IMR-90 (cell line): ENCODE results near the gene DNM3. TPM values are rescaled to one million over a fixed set of nuclear protein-coding genes. Genes with fewer than 3 reads are reported as not detected.

Experiments
- ATAC-seq: fragments of 200-7000 bp; cut with Tn5 transposase; 2 replicates; pipeline ENCODE4 v1.9.1; 2020; ENCODE audit warnings: low read depth, mild to moderate bottlenecking, moderate library complexity
- BruUV-seq: library from RNA; stranded (reverse); fragments of 400-500 nt; replicated peaks from 2 replicates; lab custom pipeline; 2021; lab: Mats Ljungman, UMichigan
- CTCF ChIA-PET: fragments of 300-600 bp; formaldehyde crosslinking; extraction: SDS; loops from one replicate; lab custom pipeline; 2021; ENCODE audit warnings: antibody characterized with exemption; lab: Yijun Ruan, JAX
- POLR2A ChIA-PET: fragments of 300-600 bp; sonication (Branson Sonifier 250); formaldehyde crosslinking; loops from one replicate; lab custom pipeline; 2022; ENCODE audit warnings: antibody characterized with exemption; ENCODE audit not compliant: unreplicated experiment; lab: Charles Lee
- DNase-seq: peaks from one replicate; pipeline ENCODE4 v3.0.0; 2013
- H2AFZ ChIP-seq: replicated peaks from 2 replicates; pipeline ENCODE3; 2013; ENCODE audit warnings: low read length, mild to moderate bottlenecking; ENCODE audit not compliant: poor library complexity
- H2AK5ac ChIP-seq: 2 replicates; pipeline ENCODE4 v1.6.1; 2013; ENCODE audit warnings: low read depth, low read length, inconsistent platforms
- H2AK9ac ChIP-seq: replicated peaks from 2 replicates; pipeline ENCODE3; 2013; ENCODE audit warnings: mild to moderate bottlenecking, low read depth, low read length, moderate library complexity; ENCODE audit not compliant: poor library complexity
- H2BK120ac ChIP-seq: 2 replicates; pipeline ENCODE4 v1.6.1; 2013; ENCODE audit warnings: low read depth, low read length, inconsistent platforms
- H2BK15ac ChIP-seq: 3 replicates; pipeline ENCODE4 v1.6.1; 2013; ENCODE audit warnings: low read depth, low read length, inconsistent platforms
- H2BK20ac ChIP-seq: 2 replicates; pipeline ENCODE4 v1.6.1; 2013; ENCODE audit warnings: low read depth, mild to moderate bottlenecking, inconsistent platforms, low read length, moderate library complexity
- H2BK5ac ChIP-seq: 2 replicates; pipeline ENCODE4 v1.6.1; 2013; ENCODE audit warnings: mild to moderate bottlenecking, low read depth, low read length, inconsistent platforms; ENCODE audit not compliant: poor library complexity, severe bottlenecking
- H3K14ac ChIP-seq: replicated peaks from 2 replicates; pipeline ENCODE4 v1.6.1; 2013; ENCODE audit warnings: low read depth, low read length, inconsistent platforms
- H3K18ac ChIP-seq: 2 replicates; pipeline ENCODE4 v1.6.1; 2013; ENCODE audit warnings: low read depth, low read length, control low read depth
- H3K23ac ChIP-seq: 2 replicates; pipeline ENCODE4 v1.6.1; 2013; ENCODE audit warnings: low read depth, low read length, inconsistent platforms
- H3K27ac ChIP-seq: 2 replicates; pipeline ENCODE4 v1.5.1; 2013; ENCODE audit warnings: mild to moderate bottlenecking, control low read depth, low read length; ENCODE audit not compliant: insufficient read depth
- H3K27me3 ChIP-seq: 2 replicates; pipeline ENCODE4 v1.6.1; 2013; ENCODE audit warnings: low read length; ENCODE audit not compliant: control insufficient read depth, insufficient read depth
- H3K36me3 ChIP-seq: 2 replicates; pipeline ENCODE4 v1.6.1; 2013; ENCODE audit warnings: low read length, mixed read lengths; ENCODE audit not compliant: control insufficient read depth, insufficient read depth
- H3K4ac ChIP-seq: 2 replicates; pipeline ENCODE4 v1.6.1; 2013; ENCODE audit warnings: low read depth, low read length, inconsistent platforms
- H3K4me1 ChIP-seq: 2 replicates; pipeline ENCODE4 v1.6.1; 2013; ENCODE audit warnings: low read length, mixed read lengths; ENCODE audit not compliant: control insufficient read depth, insufficient read depth
- H3K4me2 ChIP-seq: 2 replicates; pipeline ENCODE4 v1.6.1; 2013; ENCODE audit warnings: low read depth, mild to moderate bottlenecking, control low read depth, low read length, moderate library complexity
- H3K4me3 ChIP-seq: 2 replicates; pipeline ENCODE4 v1.5.1; 2013; ENCODE audit warnings: low read depth, mild to moderate bottlenecking, control low read depth, low read length, moderate library complexity; ENCODE audit not compliant: insufficient read depth
- H3K56ac ChIP-seq: 2 replicates; pipeline ENCODE4 v1.6.1; 2013; ENCODE audit warnings: low read length, inconsistent platforms; ENCODE audit not compliant: insufficient read depth; ENCODE audit errors: extremely low read depth
- H3K79me1 ChIP-seq, 2 experiments: 2 replicates each; pipeline ENCODE4 v1.6.1; 2013; ENCODE audit warnings: low read length in 2 of 2, inconsistent platforms in 1 of 2, low read depth in 1 of 2
- H3K9ac ChIP-seq: 2 replicates; pipeline ENCODE4 v1.6.1; 2013; ENCODE audit warnings: low read depth, low read length, control low read depth
- H3K9me1 ChIP-seq: 2 replicates; pipeline ENCODE4 v1.6.1; 2013; ENCODE audit warnings: low read length, inconsistent platforms; ENCODE audit not compliant: insufficient read depth
- H3K9me3 ChIP-seq: 2 replicates; pipeline ENCODE4 v1.6.1; 2013; ENCODE audit warnings: low read length; ENCODE audit not compliant: control insufficient read depth, insufficient read depth
- H4K20me1 ChIP-seq: 2 replicates; pipeline ENCODE4 v1.6.1; 2013; ENCODE audit warnings: low read length, inconsistent platforms; ENCODE audit not compliant: insufficient read depth
- H4K5ac ChIP-seq: 2 replicates; pipeline ENCODE4 v1.6.1; 2013; ENCODE audit warnings: mild to moderate bottlenecking, low read depth, low read length, control low read depth
- H4K8ac ChIP-seq, 2 experiments: 2 replicates each; pipeline ENCODE4 v1.6.1; 2013; ENCODE audit warnings: low read depth in 2 of 2, low read length in 2 of 2, control low read depth in 1 of 2, inconsistent platforms in 1 of 2
- H4K91ac ChIP-seq: 2 replicates; pipeline ENCODE4 v1.6.1; 2013; ENCODE audit warnings: low read depth, low read length, inconsistent platforms; ENCODE audit not compliant: insufficient read depth
- BHLHE40 ChIP-seq: fragments of 150-350 bp; IDR thresholded peaks from 2 replicates; pipeline ENCODE4 v1.6.1; 2016; ENCODE audit warnings: mild to moderate bottlenecking, low read depth, low read length
- CEBPB ChIP-seq: IDR thresholded peaks from 2 replicates; pipeline ENCODE4 v1.6.1; 2012; ENCODE audit warnings: low read depth, low read length, improper control_type of control experiment
- CHD1 ChIP-seq: IDR thresholded peaks from 2 replicates; pipeline ENCODE4 v1.6.1; 2012; ENCODE audit warnings: low read depth, low read length, improper control_type of control experiment
- FOS ChIP-seq: fragments of 150-350 bp; IDR thresholded peaks from 2 replicates; pipeline ENCODE4 v1.6.1; 2016; ENCODE audit warnings: low read depth, low read length
- MAZ ChIP-seq: IDR thresholded peaks from 2 replicates; pipeline ENCODE4 v1.6.1; 2012; ENCODE audit warnings: low read depth, mild to moderate bottlenecking, low read length, improper control_type of control experiment, moderate library complexity, borderline replicate concordance
- MXI1 ChIP-seq: IDR thresholded peaks from 2 replicates; pipeline ENCODE4 v1.6.1; 2012; ENCODE audit warnings: low read depth, mild to moderate bottlenecking, low read length, moderate library complexity, borderline replicate concordance
- NFE2L2 ChIP-seq: fragments of 150-350 bp; IDR thresholded peaks from 2 replicates; pipeline ENCODE4 v1.6.1; 2016; ENCODE audit warnings: low read depth, mild to moderate bottlenecking, low read length
- RAD21 ChIP-seq: IDR thresholded peaks from 2 replicates; pipeline ENCODE4 v1.6.1; 2012; ENCODE audit warnings: low read length, improper control_type of control experiment
- SMC3 ChIP-seq: fragments of 150-350 bp; IDR thresholded peaks from 2 replicates; pipeline ENCODE4 v1.6.1; 2016; ENCODE audit warnings: low read depth, mild to moderate bottlenecking, antibody characterized with exemption, low read length, moderate library complexity
- WGBS, 2 experiments: methylation state at CpG; one replicate each; pipeline versions ENCODE4 v1.1.5 to v1.1.7; 2013; ENCODE audit warnings: missing lambda C conversion rate in 2 of 2; ENCODE audit not compliant: insufficient read length in 1 of 2; ENCODE audit errors: extremely low coverage in 2 of 2; 5-methylcytosine and 5-hydroxymethylcytosine counted together
- dilution Hi-C: fragments of 300-500 bp; cut with HindIII; formaldehyde crosslinking; loops from one replicate; pipeline ENCODE4 v1.14.3; 2018; ENCODE audit warnings: low sequenced_read_pairs; ENCODE audit not compliant: unreplicated experiment
- in situ Hi-C: fragments of 300-500 bp; cut with MboI; formaldehyde crosslinking; loops from 3 replicates; pipeline ENCODE4 v1.14.3; 2019; ENCODE audit warnings: low sequenced_read_pairs, inconsistent platforms, mixed read lengths
- intact Hi-C: fragments of 100-400 bp; cut with micrococcal nuclease; formaldehyde crosslinking; loops from 2 replicates; pipeline ENCODE4 v1.10.0; 2022
- polyA plus RNA-seq, 3 experiments: library from polyadenylated mRNA; depleted of rRNA; stranded (reverse); fragments of >200 nt; gene quantifications; 2 replicates each; pipeline ENCODE4 v1.2.3, GENCODE V29; 2012; ENCODE audit warnings: low replicate concordance in 1 of 3
- total RNA-seq: library from RNA; depleted of rRNA; stranded (reverse); fragments of >200 nt; gene quantifications from 2 replicates; pipeline ENCODE4 v1.2.3, GENCODE V29; 2012
- TF ChIP-seq, protein P1 (sequence below): conservative IDR thresholded peaks from 2 replicates; pipeline ENCODE4 v1.5.1; 2012; ENCODE audit warnings: mild to moderate bottlenecking, low read depth, low read length, improper control_type of control experiment
- TF ChIP-seq, protein P2 (sequence below): fragments of 150-350 bp; IDR thresholded peaks from 2 replicates; pipeline ENCODE4 v1.6.1; 2017; ENCODE audit warnings: mild to moderate bottlenecking, antibody characterized with exemption, low read length, low read depth

DNM3 gene
- total and polyA plus RNA-seq, 2 of the 4 experiments (the other 2 are of a cell fraction), result 0.36 TPM

- H2BK15ac ChIP-seq, result no peak overlapping the region
- dilution Hi-C loops, result no loop called here
- no peak overlapping the region for H3K4me3 ChIP-seq
- H3K27ac ChIP-seq, result no peak overlapping the region
- no peak overlapping the region for H2BK5ac ChIP-seq
- H3K27me3 ChIP-seq, result no peaks in the 10 kb centered on the region
- intact Hi-C loops, result loop anchor here (5.0 kb wide), 2 partner anchors 156 to 599 kb away; no protein-coding TSS in a partner anchor
- no peaks in the 10 kb centered on the region for H3K9me3 ChIP-seq
- no peaks in the 10 kb centered on the region; the same call in 1 of the 2 replicates for H3K9me1 ChIP-seq
- no peak overlapping the region for H2AK5ac ChIP-seq
- H3K14ac ChIP-seq, result no peak overlapping the region
- no peaks in the 10 kb centered on the region for H3K36me3 ChIP-seq
- POLR2A ChIA-PET, result no interaction called here
- no peak overlapping the region for H4K8ac ChIP-seq
- TF ChIP-seq, protein P1, sequence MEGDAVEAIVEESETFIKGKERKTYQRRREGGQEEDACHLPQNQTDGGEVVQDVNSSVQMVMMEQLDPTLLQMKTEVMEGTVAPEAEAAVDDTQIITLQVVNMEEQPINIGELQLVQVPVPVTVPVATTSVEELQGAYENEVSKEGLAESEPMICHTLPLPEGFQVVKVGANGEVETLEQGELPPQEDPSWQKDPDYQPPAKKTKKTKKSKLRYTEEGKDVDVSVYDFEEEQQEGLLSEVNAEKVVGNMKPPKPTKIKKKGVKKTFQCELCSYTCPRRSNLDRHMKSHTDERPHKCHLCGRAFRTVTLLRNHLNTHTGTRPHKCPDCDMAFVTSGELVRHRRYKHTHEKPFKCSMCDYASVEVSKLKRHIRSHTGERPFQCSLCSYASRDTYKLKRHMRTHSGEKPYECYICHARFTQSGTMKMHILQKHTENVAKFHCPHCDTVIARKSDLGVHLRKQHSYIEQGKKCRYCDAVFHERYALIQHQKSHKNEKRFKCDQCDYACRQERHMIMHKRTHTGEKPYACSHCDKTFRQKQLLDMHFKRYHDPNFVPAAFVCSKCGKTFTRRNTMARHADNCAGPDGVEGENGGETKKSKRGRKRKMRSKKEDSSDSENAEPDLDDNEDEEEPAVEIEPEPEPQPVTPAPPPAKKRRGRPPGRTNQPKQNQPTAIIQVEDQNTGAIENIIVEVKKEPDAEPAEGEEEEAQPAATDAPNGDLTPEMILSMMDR, result no peak
- TF ChIP-seq MAZ (no peak), FOS (no peak), CEBPB (no peak), MXI1 (no peak), BHLHE40 (no peak), RAD21 (no peak), SMC3 (no peak), CHD1 (no peak), NFE2L2 (no peak)
- TF ChIP-seq, protein P2, sequence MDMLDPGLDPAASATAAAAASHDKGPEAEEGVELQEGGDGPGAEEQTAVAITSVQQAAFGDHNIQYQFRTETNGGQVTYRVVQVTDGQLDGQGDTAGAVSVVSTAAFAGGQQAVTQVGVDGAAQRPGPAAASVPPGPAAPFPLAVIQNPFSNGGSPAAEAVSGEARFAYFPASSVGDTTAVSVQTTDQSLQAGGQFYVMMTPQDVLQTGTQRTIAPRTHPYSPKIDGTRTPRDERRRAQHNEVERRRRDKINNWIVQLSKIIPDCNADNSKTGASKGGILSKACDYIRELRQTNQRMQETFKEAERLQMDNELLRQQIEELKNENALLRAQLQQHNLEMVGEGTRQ, result no peak
- no peak for ATAC-seq
- H4K20me1 ChIP-seq, result no peaks in the 10 kb centered on the region
- peak overlapping the region; percentile 23 for H2AFZ ChIP-seq
- BruUV-seq, result no TSS peak
- H4K5ac ChIP-seq, result no peak overlapping the region
- no peak overlapping the region for H3K23ac ChIP-seq
- no peak overlapping the region for H2AK9ac ChIP-seq
- H3K56ac ChIP-seq, result no peak overlapping the region
- no peak overlapping the region for H2BK120ac ChIP-seq
- no peak overlapping the region for H3K4me2 ChIP-seq
- CTCF ChIA-PET, result interaction anchor here (0.6 to 6.9 kb wide), 2 partner anchors 181 to 343 kb away, joined by 3 to 138 read pairs; no protein-coding TSS in a partner anchor
- in situ Hi-C loops, result loop anchor here (25.0 kb wide), 1 partner anchor 609 kb away; the partner anchor contains the start of gene C1orf105
- WGBS, 2 experiments, result 98% methylated on average over 12 of the region's 17 CpGs; no CpG with 5 or more reads in 1 of the 2 experiments
- no peak overlapping the region for H4K91ac ChIP-seq
- H3K9ac ChIP-seq, result no peak overlapping the region
- peaks cover 4% of the 10 kb centered on the region; the same call in 1 of the 2 replicates for H3K4me1 ChIP-seq
- H2BK20ac ChIP-seq, result no peak overlapping the region
- H3K79me1 ChIP-seq, result no peaks in the 10 kb centered on the region
- H3K4ac ChIP-seq, result no peak overlapping the region
- no peak for DNase-seq
- no peak overlapping the region for H3K18ac ChIP-seq
Observed at GRCh38 chr1:171803461-171804022, 37.8 kb upstream of the DNM3 start.
